Stimulated activated CD4-positive, alpha-beta T cell treated with anti-CD3 and anti-CD28 coated beads, TNF-alpha, amount 100 ng/mL, for 24 hours (primary cell): ENCODE measurements around the gene ANKRD49.

Experiments used
- DNase-seq, 3 experiments: peaks; one replicate each; pipeline ENCODE4 v3.0.0-alpha.2; 2020; ENCODE audit warnings: low read depth in 3 of 3

The ANKRD49 gene, protein sequence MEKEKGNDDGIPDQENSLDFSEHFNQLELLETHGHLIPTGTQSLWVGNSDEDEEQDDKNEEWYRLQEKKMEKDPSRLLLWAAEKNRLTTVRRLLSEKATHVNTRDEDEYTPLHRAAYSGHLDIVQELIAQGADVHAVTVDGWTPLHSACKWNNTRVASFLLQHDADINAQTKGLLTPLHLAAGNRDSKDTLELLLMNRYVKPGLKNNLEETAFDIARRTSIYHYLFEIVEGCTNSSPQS

DNA sequence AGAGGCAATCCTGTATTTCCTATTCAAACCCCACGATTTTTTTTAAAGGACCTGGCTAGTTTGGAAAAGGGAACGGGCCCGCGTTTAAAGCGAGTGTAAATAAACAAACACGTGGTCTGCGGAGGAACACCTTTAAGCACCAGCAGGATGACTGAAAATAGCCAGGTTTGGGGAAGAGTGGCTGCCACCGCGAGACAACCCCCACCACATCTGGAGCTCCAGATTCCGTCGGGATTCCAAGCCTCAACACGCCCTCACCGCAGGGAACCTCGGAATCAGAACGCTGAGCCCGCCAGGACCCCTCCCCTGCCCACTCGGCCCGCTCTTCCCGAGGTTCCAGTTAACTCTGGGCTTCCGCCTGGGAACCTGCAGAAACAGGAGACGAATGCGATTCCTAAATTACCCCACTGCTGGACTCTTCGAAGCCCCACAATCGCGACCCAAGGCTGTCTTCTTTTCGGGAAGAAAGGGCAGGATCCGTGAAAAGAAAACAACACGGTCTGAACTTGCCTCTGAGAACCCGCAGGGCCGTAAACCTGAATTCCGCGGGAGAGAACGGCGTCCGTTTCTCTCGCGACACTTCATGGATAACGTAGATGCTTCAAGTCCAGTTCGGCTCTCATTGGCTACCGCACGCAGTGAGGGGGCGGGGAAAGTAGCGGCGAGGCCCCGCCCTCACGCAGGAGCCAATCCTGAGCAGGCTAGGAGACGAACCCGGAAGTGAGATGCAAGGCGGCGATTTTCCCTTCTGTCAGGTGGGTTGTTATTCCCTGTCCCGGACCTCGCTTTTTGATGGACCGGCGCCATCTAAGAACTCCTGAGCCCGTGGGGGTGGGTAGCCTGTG lies at the start of gene ANKRD49, which contains the start of gene MRE11:
Gene ANKRD49 (plus strand): TSS at position 704 of the 845 bp plus-strand sequence. CDS start 2,710 bp downstream, outside the sequence.
Gene MRE11 (minus strand): TSS at position 564 of the 845 bp plus-strand sequence. CDS start 1,043 bp downstream, outside the sequence.
- DNase-seq = peak; percentile 91 to 96 (median 92)

DNA sequence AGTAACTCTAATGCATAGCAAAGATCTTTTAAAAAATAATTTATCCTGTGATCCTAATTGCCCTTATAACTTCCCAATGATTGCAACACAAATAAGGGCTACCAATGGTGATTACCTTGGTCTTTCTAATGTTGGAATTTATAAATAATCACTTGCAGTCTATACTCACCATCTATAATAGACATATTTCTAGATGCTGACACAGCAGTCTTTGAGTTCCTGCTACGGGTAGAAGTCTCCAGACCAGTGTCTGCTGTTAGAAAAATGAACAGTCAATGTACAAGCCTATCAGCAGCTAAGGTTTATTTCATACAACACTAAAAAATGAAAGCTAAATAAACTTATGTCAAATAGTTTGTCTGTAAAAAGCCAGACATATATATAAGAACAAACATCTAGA lies 48.1 kb upstream of the ANKRD49 start:
- DNase-seq = no peak

DNA sequence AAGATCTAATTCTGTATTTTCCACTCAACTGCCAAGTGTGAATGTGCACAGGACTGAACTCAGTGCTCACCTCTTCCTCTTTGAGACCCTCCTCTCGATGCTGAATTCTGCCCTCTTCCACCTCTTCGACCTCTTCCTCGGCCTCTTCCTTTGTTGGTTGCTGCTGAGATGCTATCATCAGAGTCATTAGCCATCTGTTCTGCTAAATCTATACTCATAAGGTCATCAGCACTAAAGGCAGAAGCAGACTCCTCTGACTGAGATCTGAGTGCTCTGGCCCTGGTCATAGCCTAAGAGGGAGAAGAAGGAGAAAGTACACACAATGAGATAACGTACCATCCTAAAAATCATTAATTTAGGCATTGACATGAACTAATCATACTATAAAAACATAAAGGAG lies 46.6 kb upstream of the ANKRD49 start:
- DNase-seq = no peak

DNA sequence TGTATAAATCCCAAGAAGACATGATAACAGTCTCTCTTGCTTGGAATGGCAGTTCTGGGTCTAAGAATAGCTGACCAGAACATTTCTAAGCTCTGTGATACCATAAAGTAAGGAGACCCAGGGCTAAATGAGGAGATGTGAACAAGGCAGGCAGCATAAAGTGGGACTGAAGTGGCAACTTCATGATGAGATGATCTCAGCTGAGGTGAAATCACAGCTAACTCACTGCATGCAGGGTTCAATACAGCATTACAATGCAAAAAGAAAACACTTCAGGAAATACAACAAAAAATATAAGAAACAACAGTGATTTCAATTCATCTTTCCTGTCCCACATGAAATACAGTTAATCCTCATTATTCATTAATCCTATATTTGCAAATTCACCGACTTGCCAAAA lies 44.8 kb upstream of the ANKRD49 start:
- no peak for DNase-seq

DNA sequence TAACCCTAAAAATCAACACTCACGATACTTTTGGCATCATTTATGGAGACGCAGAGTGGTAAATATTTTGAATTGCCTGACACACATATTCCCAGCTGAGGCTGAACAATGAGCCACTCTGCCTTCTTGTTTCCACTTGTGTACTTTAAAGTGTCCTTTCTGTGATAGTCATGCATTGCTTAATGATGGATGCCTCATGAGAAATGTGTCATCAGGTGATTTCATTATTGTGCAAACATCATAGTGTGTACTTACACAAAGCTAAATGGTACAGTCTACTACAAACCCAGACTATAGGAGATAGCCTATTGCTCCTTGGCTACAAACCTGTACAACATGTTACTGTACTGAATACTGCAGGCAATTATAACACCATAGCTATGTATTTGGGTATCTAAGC lies 44.3 kb upstream of the ANKRD49 start:
- no peak for DNase-seq

DNA sequence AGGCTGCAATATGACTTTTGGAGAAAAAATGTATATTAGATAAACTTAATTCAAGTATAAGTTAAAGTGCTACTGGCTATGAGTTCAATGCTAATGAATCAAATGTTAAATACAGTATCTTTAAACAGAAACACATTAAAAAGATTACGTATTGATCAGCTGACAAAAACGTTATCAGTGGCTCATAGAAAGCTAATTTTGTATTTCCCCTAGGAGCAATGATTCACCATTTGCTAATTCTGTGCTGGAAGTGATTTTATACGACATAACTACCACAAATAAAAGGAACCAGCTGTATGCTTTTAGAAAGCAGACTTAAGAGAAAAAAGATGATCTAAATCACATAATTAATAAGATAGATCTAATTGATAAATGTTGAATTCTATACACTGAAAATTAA lies 43.7 kb upstream of the ANKRD49 start:
- no peak for DNase-seq

DNA sequence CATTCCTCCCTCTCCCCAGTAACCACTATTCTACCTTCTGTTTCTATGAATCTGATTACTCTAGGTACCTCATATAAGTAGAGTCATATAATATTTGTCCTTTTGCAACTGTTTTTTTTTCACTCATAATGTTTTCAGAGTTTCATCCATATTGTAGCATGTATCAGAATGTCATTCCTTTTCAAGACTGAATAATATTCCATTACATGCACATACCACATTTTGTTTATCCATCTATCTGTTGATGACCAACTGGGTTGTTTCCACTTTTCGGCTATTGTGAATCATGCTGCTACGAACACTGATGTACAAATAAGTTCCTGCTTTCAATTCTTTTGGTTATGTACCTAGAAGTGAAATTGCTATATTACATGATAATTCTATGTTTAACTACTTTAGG lies 40.8 kb upstream of the ANKRD49 start:
- no peak for DNase-seq

DNA sequence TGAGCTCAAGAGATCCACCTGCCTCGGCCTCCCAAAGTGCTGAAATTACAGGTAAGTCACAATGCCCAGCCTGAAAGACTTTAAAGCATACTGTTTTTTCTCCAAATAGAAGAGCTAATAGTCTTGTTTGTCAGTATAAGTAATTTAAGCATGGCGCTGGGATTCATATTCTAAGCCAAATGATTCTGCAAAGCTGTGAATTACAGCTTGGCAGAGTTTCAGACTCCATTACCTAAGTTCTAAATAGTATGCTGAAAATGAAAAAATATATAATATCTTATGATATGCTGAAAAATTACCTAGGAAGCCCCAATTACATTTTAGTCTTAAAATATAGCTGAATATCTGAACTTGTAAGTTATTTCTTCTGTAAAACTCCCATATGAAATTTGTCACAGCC lies 39.5 kb upstream of the ANKRD49 start:
- DNase-seq = no peak

DNA sequence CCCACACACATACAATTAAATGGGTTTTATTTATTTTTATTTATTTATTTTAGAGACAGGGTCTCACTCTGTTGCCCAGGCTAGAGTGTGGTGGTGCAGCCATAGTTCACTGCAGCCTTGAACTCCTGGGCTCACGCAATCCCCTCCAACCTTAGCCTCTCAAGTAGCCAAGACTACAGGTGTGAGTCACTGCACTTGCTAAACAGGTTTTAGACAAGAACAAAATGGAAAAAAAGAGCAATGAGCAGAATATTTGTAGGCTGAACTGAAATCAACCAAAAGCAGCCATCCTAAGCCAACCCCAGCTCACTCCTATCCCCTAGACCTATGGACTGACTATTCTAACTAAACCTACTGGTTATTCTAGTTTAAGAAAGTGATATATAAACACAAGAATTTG lies 37.9 kb upstream of the ANKRD49 start:
- no peak for DNase-seq

DNA sequence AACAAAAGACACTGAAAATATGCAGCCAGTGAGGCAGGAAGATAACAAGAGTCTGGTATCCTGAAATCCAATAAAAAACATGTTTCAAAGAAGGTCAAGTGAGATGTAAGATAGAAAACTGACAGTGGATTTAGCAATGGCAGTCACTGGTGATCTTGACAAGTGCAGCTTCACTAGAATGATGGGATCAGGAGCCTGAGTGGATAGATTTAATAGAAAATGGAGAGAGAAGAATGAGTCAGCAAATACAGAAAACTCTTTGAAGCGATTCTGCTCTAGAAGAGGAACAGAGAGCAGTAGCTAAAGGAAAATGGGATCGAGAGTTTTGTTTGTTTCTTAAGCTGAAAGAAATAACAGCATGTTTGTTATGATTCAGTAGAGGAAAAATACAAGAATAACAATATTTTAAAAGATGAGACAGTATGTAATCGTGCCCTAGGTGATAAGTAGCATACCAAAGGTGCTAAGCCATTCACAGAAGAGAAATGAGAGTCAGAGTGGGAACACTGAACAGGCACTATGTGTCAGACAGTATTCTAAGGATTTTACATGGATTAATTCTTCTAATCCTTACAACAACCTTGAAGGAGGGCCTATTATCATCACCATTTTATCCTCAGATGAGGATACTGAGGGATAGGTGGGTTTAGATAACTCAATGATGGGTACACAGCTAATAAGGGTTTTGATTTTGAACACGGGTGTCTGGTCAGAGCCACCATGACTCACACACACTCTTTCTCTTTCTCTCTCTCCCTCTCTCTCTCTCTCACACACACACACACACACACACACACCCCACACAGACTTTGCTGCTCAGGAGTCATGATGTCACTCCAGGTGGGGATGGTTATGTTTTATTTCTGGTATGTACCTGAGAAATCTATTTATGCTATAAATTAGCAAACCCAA lies 36.4 kb upstream of the ANKRD49 start:
- no peak for DNase-seq

DNA sequence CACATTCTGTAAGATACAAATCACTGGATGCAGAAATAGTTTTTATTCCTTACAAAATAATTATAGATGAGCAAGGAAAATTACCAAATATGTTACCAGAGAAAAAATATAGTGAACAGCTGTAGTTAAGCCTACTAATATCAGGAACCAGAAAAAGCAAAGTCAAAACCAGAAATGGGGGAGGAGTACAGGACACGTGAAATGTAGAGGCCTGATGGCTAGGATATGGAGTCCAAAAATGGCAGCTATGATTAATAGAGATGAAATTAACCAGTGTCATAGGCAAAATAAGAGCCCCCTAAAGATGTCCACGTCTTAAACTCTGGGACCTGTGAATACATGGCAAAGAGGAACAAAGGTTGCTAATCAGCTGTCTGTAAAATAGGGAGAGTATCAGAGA lies 34.2 kb upstream of the ANKRD49 start:
- DNase-seq = no peak

DNA sequence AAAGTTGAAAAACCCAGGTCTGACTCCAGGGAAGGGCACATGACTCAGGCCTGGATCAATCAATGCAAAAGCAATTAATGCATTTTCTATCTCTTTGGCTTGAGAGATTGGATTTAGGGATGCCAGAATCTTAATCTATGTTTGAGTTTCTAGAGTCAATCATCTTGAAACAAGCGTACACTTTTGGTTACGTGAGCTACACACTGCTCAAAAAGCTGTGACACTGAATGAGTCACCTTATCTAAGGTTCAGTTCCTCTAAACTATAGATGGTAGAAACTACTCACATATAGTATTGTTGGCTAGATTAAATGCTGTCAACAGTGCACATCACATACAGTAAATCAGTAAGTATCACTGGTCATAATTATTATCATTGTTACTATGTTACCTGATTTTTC lies 24.4 kb upstream of the ANKRD49 start:
- DNase-seq = no peak

DNA sequence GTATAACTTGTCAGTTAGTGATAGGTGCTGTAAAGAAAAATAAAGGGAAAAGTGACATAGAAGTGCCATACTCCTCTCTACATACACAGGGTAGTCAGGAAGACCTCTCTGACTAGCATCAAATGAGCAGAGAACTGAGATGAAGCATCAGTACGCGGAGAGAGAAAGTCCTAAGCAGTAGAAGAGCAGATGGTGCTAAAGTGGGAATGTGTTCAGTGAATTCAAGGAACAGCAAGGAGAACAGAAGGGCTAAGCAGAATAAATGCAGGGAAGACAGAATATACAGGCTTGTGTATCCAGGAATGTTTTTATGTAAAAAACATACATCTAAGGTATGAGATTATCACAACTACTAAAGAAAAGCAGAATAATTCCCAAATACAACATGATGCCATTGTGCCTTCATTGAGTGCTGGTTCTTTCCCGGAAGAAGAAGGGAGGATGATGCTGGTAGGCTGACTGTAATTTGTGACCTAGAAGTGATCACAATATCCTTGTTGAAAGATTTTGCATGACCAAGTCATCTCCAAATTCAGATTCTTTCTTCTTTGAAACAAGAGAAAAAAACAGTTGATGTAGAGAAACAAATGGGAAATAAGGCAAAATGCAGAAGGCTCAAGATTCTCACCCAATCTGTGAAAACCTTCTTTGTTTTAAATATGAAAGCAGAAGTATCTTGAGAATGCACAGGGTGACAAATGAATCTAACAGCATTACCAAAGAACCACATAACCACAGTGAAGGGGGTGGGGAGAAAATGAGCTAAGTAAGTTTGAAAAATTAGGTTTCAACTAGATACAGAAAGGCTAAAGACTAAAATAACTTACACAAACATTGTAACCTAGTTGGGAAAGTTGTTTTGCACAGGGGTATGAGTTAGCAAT lies 20.6 kb upstream of the ANKRD49 start:
- DNase-seq = no peak

DNA sequence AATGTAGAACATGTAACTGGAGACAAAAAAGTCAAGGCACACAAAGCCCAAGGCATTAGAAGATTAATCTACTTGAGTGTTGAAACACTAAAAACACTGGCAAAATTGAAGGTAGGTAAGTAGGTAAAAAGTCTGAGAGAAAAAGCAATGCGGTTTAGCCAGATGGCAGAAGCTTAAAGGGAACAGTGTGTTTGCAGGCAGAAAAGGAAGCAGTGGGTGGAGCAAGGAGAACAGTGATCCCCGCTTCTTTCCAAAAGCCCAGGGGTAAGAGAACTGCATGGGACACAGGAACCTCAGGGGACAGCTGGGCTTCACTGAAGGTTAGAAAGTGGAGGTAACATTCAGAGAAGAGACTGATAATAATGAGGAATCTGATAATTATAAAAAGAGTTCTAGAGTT lies 16.2 kb upstream of the ANKRD49 start:
- no peak for DNase-seq

DNA sequence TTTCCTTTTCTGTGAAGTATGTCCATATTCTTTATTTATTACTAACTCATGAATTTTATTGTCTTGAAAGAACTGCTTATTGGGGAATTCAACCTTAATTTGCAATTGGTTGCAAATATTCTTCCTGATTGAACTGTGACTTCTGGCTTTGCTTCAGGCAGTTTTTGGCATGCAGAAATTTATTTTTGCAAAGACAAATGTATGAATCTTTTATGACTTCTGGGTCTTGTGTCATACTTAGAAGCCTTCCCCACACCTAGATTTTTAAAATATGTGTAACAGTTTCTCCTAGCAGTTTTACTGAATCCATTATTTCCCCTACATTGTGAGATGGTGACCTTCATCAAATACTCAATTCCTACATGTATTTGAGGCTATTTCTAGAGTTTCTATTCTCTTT lies 12.4 kb upstream of the ANKRD49 start:
- DNase-seq = no peak

DNA sequence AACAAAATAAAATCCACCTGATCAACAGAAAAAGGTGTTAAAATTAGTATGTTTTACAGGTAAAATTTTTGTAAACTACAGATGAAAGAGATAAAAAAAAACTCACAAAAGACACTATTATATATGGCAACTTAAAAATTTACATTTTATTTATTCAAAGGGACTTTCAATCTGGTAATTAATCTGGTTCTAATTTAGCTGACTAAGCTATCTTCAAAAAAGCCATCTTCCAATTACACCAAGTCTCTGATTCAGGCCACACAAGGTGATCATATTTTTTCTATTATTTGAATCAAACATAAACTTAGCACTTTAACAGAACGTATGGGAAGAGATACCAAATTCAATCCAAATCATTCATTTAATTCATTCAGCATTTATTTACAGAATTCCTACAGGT lies 7.7 kb upstream of the ANKRD49 start:
- DNase-seq = no peak

DNA sequence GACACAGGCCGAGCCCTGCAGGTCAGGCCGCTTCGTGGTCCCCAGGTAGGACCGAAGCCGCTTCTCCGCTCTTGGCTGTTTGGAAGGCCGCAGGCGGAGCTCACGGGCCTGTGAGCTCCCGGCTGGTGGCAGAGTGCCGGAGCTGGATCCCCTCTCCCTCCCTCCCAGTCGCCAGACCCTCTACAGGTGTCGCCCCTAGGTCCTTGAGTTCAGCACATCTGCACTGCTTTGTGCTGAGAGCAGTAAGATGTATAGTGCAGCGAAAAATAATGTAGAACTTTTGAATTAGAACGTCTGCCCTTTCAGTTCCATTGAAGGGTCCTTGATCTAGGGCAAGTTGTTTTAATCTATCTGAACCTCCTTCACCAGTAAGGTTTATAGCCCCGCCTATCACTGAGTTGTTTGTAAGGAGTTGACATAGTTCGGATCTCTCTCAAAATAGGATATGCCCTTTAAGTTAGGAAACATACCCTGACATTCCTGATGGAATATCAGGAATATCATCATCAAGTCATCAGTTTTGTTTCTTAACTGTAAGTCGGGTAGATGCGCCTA lies 419 bp downstream of the ANKRD49 start:
- no peak for DNase-seq

DNA sequence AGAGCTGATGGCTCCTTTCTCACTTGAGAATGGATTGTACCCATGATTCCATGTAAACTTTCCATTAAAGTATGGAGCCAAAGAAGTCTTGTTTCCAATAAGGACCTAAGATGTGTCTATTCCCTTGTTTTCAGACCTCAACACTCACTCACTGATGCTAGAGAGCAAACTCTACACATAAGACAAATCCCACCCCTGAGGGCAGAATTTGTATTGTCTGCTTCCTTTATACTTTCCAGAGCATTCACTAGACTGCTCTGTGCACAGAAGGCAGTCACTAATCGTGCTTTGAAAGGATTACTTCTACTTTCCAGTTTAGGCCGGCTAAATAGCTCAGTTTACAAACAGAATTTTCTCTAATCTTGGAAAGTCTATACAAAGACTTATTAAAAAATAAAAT lies 6.4 kb downstream of the ANKRD49 start:
- DNase-seq = no peak

DNA sequence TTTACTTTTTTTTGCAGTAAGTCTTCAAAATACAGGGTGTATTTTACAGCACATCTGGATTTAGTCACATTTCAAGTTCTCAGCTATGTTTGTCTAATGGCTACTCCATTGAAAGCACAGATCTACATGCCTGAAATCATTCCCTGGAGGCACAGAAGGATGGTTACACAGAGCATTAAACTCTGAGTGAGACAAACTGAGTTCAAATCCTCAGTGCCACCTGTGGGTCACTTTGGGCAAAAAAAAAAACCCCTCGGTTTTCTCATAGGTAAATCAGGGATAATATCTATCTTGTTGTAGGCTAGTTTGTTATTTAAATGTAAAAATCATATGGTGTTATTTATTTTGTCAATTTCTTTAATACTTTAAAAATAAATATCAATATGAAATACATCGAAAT lies 7.7 kb downstream of the ANKRD49 start:
- DNase-seq = no peak

DNA sequence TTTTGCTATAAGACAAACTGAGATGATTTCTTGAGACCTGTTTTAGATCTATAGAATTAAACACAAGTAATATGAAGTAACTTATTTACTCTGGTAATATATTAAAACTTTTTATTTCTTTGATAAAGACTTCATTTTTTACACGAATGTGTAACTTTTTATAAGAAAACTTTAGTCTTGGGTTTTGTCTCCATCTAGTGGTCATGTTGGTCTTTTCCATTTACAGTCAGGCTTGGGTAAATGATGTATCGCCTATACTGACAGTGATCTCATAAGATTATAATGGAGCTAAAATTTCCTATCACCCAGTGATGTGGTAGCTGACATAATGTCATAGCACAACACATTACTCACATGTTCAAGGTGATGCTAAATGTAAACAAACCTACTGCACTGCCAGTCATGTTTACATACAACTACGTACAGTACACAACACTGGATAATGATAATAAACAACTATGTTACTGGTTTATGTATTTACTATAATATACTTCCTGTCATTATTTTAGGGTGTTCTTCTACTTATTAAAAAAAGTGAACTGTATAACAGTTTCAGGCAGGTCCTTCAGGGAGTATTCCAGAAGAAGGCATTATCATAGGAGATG lies 11.0 kb downstream of the ANKRD49 start:
- no peak for DNase-seq
